CD14-positive monocyte (primary cell): ENCODE data around the gene CAMKK1. TPM values are rescaled to one million over a fixed set of nuclear protein-coding genes. Genes with fewer than 3 reads are reported as not detected.

Source experiments
- DNase-seq, 3 donors: peaks; one replicate each; pipeline ENCODE4 v3.0.0-alpha.2; 2011 to 2022
- H2AFZ ChIP-seq: 2 replicates; pipeline ENCODE4 v1.6.0; 2012; ENCODE audit warnings: mild to moderate bottlenecking, low read depth, low read length, inconsistent platforms; ENCODE audit not compliant: insufficient read depth, poor library complexity, severe bottlenecking
- H3K27ac ChIP-seq, 2 donors: 1 replicate in 1 of 2; 2 replicates in 1 of 2; pipeline ENCODE4 v1.5.1; 2012 to 2013; ENCODE audit warnings: low read length in 2 of 2, control low read depth in 1 of 2, inconsistent platforms in 1 of 2, low read depth in 1 of 2, mild to moderate bottlenecking in 1 of 2
- H3K27me3 ChIP-seq, 2 donors: one replicate each; pipeline versions ENCODE4 v1.6.0 to v1.6.1; 2011 to 2013; ENCODE audit warnings: low read length in 2 of 2; ENCODE audit not compliant: control insufficient read depth in 2 of 2, insufficient read depth in 2 of 2
- H3K36me3 ChIP-seq, 2 donors: replicated peaks in 1 of 2; 1 replicate in 1 of 2; 2 replicates in 1 of 2; pipeline versions ENCODE4 v1.5.1 to v1.6.1; 2012 to 2013; ENCODE audit warnings: low read length in 2 of 2, control low read depth in 1 of 2, inconsistent platforms in 1 of 2, mild to moderate bottlenecking in 1 of 2; ENCODE audit not compliant: insufficient read depth in 2 of 2, control insufficient read depth in 1 of 2
- H3K4me1 ChIP-seq, 2 donors: 1 replicate in 1 of 2; 2 replicates in 1 of 2; pipeline versions ENCODE4 v1.5.1 to v1.6.1; 2012 to 2013; ENCODE audit warnings: low read length in 2 of 2, control low read depth in 1 of 2, inconsistent platforms in 1 of 2, mild to moderate bottlenecking in 1 of 2, moderate library complexity in 1 of 2; ENCODE audit not compliant: insufficient read depth in 2 of 2, control insufficient read depth in 1 of 2
- H3K4me2 ChIP-seq: replicated peaks from 2 replicates; pipeline ENCODE3; 2012; ENCODE audit warnings: low read length, moderate library complexity, mild to moderate bottlenecking; ENCODE audit not compliant: poor library complexity, severe bottlenecking; ENCODE audit errors: extremely low read depth
- H3K4me3 ChIP-seq, 3 experiments: fragments of 200-600 bp in 1 of 3; sonication (generic) in 1 of 3; replicated peaks in 1 of 3; 1 replicate in 2 of 3; 2 replicates in 1 of 3; pipeline ENCODE4 v1.5.1; 2011 to 2013; ENCODE audit warnings: low read length in 3 of 3, mild to moderate bottlenecking in 3 of 3, control low read depth in 2 of 3, low read depth in 2 of 3, inconsistent platforms in 1 of 3, moderate library complexity in 1 of 3
- H3K79me2 ChIP-seq: 2 replicates; pipeline ENCODE4 v1.6.0; 2012; ENCODE audit warnings: mild to moderate bottlenecking, control low read depth, inconsistent platforms, low read length, moderate library complexity; ENCODE audit not compliant: insufficient read depth
- H3K9ac ChIP-seq: 2 replicates; pipeline ENCODE4 v1.6.0; 2017; ENCODE audit warnings: low read length, mild to moderate bottlenecking; ENCODE audit not compliant: insufficient read depth, poor library complexity, severe bottlenecking
- H3K9me3 ChIP-seq, 2 donors: replicated peaks in 1 of 2; 1 replicate in 1 of 2; 2 replicates in 1 of 2; pipeline versions ENCODE4 v1.5.1 to v1.6.1; 2012 to 2013; ENCODE audit warnings: low read length in 2 of 2, control low read depth in 1 of 2; ENCODE audit not compliant: control insufficient read depth in 1 of 2, insufficient read depth in 1 of 2
- H4K20me1 ChIP-seq: 2 replicates; pipeline ENCODE4 v1.6.0; 2012; ENCODE audit warnings: mild to moderate bottlenecking, low read length, control low read depth, moderate library complexity; ENCODE audit not compliant: insufficient read depth
- H3K27ac Mint-ChIP-seq, 7 donors: one replicate each; pipeline ENCODE4 v1.8.0; 2020; ENCODE audit warnings: mild to moderate bottlenecking in 7 of 7, mixed read lengths in 7 of 7, moderate library complexity in 6 of 7, inconsistent platforms in 2 of 7
- H3K27me3 Mint-ChIP-seq, 3 donors: one replicate each; pipeline ENCODE4 v1.8.0; 2021 to 2022; ENCODE audit warnings: low read depth in 3 of 3, mild to moderate bottlenecking in 3 of 3, mixed read lengths in 3 of 3, moderate library complexity in 3 of 3, inconsistent platforms in 1 of 3
- H3K36me3 Mint-ChIP-seq, 2 donors: one replicate each; pipeline ENCODE4 v1.8.0; 2020; ENCODE audit warnings: mixed read lengths in 2 of 2, inconsistent platforms in 1 of 2, mild to moderate bottlenecking in 1 of 2
- H3K4me1 Mint-ChIP-seq: one replicate; pipeline ENCODE4 v1.8.0; 2020; ENCODE audit warnings: mild to moderate bottlenecking, mixed read lengths
- H3K4me3 Mint-ChIP-seq, 2 donors: one replicate each; pipeline ENCODE4 v1.8.0; 2020; ENCODE audit warnings: mild to moderate bottlenecking in 2 of 2, mixed read lengths in 2 of 2, moderate library complexity in 1 of 2
- H3K9me3 Mint-ChIP-seq, 7 donors: one replicate each; pipeline ENCODE4 v1.8.0; 2020 to 2022; ENCODE audit warnings: mixed read lengths in 7 of 7, mild to moderate bottlenecking in 6 of 7, moderate library complexity in 6 of 7, inconsistent platforms in 2 of 7
- WGBS: methylation state at CpG from one replicate; pipeline ENCODE4 v1.1.5; 2013; ENCODE audit warnings: missing lambda C conversion rate; ENCODE audit not compliant: insufficient coverage; 5-methylcytosine and 5-hydroxymethylcytosine counted together
- intact Hi-C, 2 donors: fragments of 100-400 bp; cut with micrococcal nuclease; formaldehyde crosslinking; loops; one replicate each; pipeline versions ENCODE4 v1.15.0 to v1.15.1; 2023
- polyA plus RNA-seq, 3 donors: library from polyadenylated mRNA; depleted of rRNA in 1 of 3; unstranded in 2 of 3; stranded (reverse) in 1 of 3; fragments of 300-500 nt in 2 of 3; fragments of >200 nt in 1 of 3; fragmentation: Illumina TruSeq in 2 of 3; gene quantifications; 1 replicate in 2 of 3; 2 replicates in 1 of 3; pipeline ENCODE4 v1.2.3, GENCODE V29; 2012 to 2021
- TF ChIP-seq, protein P1 (sequence below): fragments of 200-600 bp; IDR thresholded peaks from one replicate; pipeline ENCODE4 v1.8.0; 2022; ENCODE audit warnings: antibody characterized with exemption, mild to moderate bottlenecking

The CAMKK1 gene
- polyA plus RNA-seq, 3 donors, result 0.74 to 24.1 (median 1.5) TPM

GRCh38 chr17:3916825-3917224, 24.0 kb upstream of the CAMKK1 start:
- DNase-seq, result peak; percentile 55 to 58 (median 57)
- Histone ChIP-seq H3K36me3 (peaks cover 0 to 4% of the 10 kb centered on the region in 2 donors), H4K20me1 (peaks cover 40% of the 10 kb centered on the region), H2AFZ (peak overlapping the region; percentile 73), H3K4me1 (peaks cover 61 to 68% of the 10 kb centered on the region in 2 donors), H3K27ac (peak overlapping the region; percentile 80 to 96), H3K9me3 (no peaks in the 10 kb centered on the region), H3K9ac (peak overlapping the region; percentile 91), H3K27me3 (no peaks in the 10 kb centered on the region), H3K79me2 (peaks cover 53% of the 10 kb centered on the region), H3K4me2 (peak overlapping the region; percentile 99), H3K4me3 (peak overlapping the region in 2 of 3 experiments; percentile 77 to 92)
- Mint-ChIP-seq H3K9me3 (peaks cover 0 to 4% (median 0%) of the 10 kb centered on the region in 7 donors), H3K36me3 (peaks cover 18 to 22% of the 10 kb centered on the region in 2 donors), H3K27me3 (peaks cover 0 to 5% (median 2%) of the 10 kb centered on the region in 3 donors), H3K4me3 (peak overlapping the region; percentile 96 to 97), H3K4me1 (peaks cover 49% of the 10 kb centered on the region), H3K27ac (peak overlapping the region; percentile 94 to 99 (median 98))
- intact Hi-C loops, result loop anchor here (2.0 to 10.0 kb wide), 3 partner anchors 44 to 52 kb away; partner anchors contain the start of gene ATP2A3 (in 1 of the 2)
- TF ChIP-seq, protein P1, sequence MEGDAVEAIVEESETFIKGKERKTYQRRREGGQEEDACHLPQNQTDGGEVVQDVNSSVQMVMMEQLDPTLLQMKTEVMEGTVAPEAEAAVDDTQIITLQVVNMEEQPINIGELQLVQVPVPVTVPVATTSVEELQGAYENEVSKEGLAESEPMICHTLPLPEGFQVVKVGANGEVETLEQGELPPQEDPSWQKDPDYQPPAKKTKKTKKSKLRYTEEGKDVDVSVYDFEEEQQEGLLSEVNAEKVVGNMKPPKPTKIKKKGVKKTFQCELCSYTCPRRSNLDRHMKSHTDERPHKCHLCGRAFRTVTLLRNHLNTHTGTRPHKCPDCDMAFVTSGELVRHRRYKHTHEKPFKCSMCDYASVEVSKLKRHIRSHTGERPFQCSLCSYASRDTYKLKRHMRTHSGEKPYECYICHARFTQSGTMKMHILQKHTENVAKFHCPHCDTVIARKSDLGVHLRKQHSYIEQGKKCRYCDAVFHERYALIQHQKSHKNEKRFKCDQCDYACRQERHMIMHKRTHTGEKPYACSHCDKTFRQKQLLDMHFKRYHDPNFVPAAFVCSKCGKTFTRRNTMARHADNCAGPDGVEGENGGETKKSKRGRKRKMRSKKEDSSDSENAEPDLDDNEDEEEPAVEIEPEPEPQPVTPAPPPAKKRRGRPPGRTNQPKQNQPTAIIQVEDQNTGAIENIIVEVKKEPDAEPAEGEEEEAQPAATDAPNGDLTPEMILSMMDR, result no peak
- WGBS, result 0% methylated on average over 7 of the region's 10 CpGs

- Mint-ChIP-seq H3K9me3 (peaks cover 0 to 4% (median 0%) of the 10 kb centered on the region in 7 donors), H3K27ac (peak within 1 kb of the TSS; percentile 94 to 99 (median 98)), H3K4me3 (peak within 1 kb of the TSS; percentile 96 to 97), H3K4me1 (peaks cover 56% of the 10 kb centered on the region), H3K27me3 (peaks cover 0 to 7% (median 1%) of the 10 kb centered on the region in 3 donors), H3K36me3 (peaks cover 21 to 29% of the 10 kb centered on the region in 2 donors)
- Histone ChIP-seq H3K9me3 (no peaks in the 10 kb centered on the region), H2AFZ (peak within 1 kb of the TSS; percentile 73), H3K9ac (peak within 1 kb of the TSS; percentile 91), H4K20me1 (peaks cover 47% of the 10 kb centered on the region), H3K27me3 (no peaks in the 10 kb centered on the region), H3K4me3 (peak within 1 kb of the TSS; percentile 75 to 92 (median 77)), H3K4me2 (peak within 1 kb of the TSS; percentile 99), H3K27ac (peak within 1 kb of the TSS; percentile 80 to 96), H3K4me1 (peaks cover 68 to 75% of the 10 kb centered on the region in 2 donors), H3K79me2 (peaks cover 60% of the 10 kb centered on the region), H3K36me3 (peaks cover 0 to 4% of the 10 kb centered on the region in 2 donors)
- under 1% methylated on average over 21 of the region's 28 CpGs for WGBS
- intact Hi-C loops, result loop anchor here (2.0 to 10.0 kb wide), 4 partner anchors 23 to 51 kb away; partner anchors contain the start of genes ATP2A3 (in 1 of the 2) and CAMKK1 (in 1 of the 2)
- TF ChIP-seq, protein P1, result no peak
- peak; percentile 68 to 88 (median 75) for DNase-seq
These were observed 23.3 kb upstream of the CAMKK1 start, which contains the start of gene P2RX1 for GRCh38 chr17:3915995-3916696. P2RX1 (minus strand) TSS chr17:3916465; CDS start chr17:3916225, 240 bp downstream.
